HG02642 (cell line): ENCODE results near the gene GRIN2A.

Experiments
- ATAC-seq: cut with Tn5 transposase; IDR thresholded peaks from one replicate; pipeline ENCODE4 v1.9.1; 2021; ENCODE audit warnings: mild to moderate bottlenecking; ENCODE audit not compliant: unreplicated experiment, poor library complexity

GRIN2A gene

DNA sequence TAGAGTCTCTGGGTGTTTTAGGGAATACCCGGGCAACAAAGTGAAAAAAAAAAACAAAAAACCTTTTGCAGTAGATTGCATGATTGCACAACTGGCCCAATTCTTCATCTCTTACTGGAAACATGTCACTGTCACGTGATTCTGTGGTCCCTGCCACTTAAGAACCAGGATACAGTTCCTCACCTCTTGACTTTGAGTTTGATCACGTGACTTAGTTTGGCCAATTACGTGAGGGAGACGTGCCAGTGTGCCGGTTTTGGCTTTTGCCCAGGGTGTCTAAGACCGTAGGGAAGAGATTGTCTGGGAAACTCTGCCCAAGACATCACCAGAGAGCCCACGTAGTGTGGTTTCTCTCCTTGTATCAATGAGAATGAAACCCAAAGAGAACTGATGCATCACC lies 88.7 kb downstream of the GRIN2A start:
- ATAC-seq = no peak

DNA sequence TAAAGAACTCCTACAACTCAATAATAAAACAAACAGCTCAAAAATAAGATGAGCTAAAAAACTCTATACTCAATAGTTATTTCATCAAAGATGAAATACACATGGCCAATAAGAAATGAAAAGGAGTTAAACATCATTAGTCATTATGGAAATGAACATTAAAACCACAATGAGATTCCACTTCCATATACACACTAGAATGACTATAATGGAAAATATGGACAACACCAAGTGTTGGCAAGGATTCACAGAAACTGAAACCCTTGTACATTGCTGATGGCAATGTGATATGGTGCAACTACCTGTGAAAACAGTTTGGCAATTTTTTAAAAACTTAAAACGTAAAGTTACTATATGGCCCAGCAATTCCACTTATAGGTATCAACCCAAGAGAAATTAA lies 91.4 kb downstream of the GRIN2A start:
- no peak for ATAC-seq

DNA sequence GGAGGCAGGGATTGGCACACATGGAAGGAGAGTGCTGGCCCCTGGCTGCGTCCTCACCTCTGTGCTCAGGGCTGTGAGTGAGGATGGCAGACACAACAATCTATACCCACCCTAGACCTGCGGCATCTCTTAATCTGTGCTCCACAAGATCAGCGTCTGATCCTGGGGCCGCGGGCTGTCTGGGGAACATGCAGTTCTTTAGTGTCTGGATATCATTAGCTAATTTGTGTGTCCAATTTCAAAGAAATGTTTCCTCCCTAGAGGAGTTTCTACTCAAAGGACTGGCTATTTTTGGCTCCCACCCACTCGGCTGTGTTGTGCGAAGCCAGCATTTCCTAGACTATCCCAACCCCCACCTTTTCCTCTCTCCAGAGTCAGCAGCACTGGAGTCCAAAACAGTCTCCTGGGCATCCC lies 93.8 kb downstream of the GRIN2A start:
- no peak for ATAC-seq

DNA sequence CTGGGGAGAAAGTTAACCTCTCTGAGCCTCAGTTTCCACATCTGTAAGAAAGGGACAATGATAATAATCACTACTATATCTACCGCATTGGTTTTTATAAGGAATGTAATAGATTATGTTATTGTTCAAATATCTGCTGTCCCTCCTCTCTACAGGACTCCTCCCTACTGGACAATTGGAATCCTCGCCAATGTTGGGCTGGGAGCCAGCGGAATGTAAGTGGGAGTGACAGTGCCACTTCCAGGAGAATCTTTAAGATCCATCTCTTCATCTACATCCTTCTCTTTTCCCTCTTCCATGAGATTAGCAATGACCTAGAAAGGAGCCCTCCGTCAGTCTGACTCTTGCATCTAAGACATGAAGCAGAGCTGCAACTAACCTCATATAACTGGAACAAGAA lies 95.1 kb downstream of the GRIN2A start:
- no peak for ATAC-seq

DNA sequence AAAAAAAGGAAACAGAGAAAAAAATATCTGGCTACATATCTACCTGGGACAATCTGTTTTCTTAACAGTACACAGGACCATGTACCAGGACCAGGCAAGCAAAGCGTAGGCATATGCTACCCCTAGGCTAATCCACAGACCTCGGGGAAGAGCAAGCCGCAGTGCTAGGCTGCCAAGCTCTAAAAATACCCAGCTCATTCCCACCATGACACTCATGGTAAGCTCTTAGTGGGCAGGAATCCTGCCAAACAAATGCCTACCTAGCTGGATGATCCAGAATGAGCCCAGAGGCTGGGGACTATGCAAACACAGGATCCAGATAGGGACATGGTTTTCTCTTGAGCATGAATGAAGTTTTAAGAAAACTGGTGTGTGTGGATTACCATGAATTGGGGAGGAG lies 95.6 kb downstream of the GRIN2A start:
- ATAC-seq = no peak

DNA sequence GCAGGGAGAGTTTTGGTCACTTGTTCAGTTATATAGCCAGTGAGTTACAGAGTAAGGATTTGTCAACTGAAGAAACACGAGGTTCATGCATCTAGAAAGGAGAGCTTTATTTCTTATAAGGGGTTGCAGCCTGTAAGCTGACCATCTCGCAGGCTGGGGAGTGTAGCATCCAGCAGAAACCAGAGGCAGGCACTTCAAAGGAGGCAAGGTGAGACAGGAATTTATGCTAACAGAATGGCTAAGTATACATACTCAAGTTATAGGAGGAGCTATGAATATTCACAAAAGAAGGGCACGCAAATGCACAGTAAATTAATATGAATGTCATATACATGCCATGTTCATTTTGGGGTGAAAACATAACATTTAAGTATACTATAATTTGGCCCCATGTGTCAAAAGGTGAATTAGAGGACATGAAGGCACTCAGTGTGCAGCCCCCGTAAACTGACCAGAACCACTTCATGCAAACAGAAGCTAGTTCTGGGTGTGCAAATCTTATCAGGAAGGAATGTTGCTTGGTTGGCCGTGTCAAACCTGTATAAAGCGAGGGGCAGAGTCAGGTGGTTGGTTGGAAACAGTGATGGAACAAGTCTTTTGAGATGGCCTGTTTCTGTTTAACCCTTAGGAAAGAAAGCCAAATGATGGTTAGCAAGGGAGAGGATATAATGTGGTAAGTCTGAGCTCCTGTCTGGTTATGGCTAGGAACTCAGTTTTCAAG lies 97.0 kb downstream of the GRIN2A start:
- no peak for ATAC-seq

DNA sequence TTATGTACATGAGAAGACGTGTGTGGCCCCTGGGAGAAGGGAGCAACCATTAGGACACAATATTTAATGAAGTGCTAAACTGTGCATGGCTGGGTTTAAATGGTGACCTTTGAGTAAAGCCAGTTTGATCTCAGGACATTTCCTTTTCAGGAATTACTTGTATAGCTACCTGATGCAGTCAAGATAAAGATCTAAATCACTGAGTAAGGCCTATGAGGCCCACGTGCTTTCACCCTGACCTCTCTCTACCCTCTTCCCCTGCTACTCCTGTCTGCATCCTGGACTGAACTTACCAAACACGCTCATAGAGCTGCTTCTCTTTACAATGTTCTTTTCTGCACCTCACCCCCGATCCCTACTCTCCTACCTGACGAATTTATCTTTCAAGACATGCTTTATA lies 98.9 kb downstream of the GRIN2A start:
- no peak for ATAC-seq

DNA sequence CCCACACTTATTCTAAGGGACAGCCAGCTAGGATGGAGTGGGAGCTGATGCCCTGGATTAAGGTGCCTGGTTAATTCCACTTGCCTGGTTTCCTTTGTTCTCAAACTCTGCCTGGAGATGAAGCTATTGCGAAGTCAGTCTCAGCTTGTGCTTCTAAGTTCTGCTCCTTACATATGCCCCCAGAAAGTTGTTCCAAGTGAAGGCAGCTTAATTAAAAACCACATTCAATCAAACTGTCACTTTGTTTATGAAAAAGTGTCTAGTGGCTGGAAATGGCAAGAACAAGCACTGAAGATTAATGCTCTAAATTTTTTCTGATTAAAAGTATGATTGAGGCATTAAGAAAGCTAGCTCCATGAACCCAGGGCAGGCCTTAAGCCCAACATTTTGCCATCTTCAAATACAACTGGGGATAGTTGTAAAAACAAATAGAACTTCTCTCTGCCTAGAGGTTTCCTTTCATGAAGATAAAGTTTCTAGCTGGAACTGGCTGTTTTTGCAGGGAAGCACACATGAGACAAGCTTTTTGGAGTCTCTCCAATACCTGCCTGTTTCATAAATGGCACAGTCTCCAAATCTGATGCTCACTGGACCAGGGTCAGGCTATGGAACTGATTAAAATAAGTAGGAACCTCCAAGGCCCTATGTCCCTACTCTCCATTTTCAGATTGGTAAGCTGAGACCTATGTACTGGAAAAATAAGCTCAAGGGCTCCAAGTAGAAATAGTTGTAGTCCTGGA lies 100.9 kb downstream of the GRIN2A start:
- ATAC-seq = no peak

DNA sequence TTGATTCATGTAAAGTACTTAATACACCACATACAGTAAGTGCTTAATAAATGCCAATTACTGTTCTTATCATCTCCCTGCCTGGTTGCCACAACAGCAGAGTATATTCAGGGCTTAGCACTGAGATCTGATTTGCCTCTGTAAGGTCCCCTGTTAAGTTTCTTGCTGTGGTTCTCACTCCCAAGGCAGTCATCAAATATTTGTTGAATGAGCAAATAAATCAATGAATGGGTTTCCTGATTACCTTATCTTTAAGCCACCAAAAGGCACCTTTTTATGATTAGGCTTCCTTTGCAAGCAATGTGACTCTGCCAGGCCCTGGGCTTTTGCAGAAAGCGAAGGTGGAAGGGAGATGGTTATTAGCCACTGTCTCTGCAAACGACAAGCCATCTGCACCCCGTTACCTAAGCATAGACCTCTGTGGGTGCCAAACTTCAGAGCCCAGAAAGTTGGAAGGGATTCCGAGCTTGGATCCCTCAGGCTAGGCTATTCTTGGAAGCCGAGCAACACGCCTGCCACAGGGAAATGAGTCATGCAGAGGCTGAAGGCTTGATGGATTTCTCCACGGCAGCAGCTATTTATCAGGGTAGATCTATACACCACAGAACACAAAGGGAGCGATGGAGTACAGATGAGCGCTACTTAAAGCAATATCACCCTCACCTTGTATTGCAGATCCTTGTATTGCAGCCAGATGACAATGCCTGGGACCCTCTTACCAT lies 102.0 kb downstream of the GRIN2A start:
- no peak for ATAC-seq

DNA sequence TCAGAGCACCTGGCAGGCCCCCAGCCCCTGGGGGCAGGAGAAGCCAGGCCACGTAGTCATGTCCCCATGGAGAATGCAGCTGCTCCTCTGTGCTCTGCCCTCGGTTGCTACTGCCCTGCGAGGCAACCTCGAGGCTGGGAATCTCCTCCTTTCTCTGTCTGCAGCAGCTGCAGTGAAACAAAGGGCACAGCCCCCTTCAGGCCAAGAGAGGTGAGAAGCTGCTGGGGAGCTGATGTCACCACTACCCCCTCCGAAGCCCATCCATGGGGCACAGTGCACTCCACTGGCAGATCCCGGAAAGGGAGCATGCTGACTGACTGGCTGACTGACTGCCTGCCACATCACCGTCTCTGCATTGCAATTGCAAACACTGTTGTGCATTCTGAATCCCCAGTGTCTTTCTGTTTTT lies 103.7 kb downstream of the GRIN2A start:
- ATAC-seq = no peak

DNA sequence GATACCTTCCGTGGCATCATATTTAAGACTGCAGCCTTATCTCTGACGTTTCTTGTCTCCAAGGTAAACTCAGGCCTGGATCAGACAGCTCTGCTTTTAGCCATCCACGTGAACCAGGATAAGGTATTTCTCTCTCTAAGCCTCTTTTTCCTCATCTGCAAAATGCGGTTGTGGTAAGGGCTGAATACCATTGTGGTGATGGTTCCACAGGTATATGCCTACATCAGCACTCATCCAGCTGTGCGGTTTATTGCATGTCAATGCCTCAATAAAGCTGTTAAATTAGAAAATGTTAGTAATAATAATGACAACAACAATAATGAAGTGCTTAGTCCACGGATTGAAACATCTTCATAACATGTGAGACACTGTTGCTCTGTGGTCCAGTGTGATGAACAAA lies 104.4 kb downstream of the GRIN2A start:
- ATAC-seq = no peak

DNA sequence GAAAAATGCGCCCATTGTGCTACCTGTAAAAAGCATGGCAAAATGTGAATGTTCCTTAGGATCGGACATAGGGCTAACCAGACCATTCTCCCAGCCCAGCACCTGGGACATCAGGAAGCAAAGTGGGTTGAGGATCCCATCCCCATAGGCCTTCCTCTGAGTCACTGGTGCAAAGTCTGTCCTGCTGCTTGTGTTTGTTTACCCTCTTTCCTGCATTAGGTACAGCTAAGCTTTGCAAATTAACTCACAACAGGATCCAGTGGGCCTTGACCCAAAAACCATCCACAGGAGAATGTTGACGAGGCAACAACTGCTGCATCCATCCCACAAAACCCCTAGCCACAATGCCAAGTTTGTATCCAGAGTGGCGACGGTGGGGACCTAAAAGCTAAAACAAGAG lies 106.2 kb downstream of the GRIN2A start:
- no peak for ATAC-seq

DNA sequence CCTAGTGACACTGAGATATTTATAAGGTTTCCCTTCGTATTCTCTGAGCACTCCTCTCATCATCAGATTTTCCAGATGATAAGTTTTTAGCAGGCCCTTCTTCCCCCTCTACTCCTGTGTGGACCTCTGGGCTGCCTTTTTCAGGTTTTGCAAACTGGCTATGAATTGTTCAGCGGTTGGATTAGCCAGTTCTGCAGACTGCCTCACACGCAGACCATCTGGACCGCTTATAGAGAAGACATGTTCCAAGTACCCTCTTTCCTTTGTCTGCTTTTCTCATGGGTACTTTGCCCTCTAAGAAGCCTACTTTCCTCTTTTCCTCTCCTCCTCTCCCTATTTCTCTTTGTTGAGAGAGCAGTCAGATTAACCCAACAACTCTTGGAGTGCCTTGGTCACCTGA lies 111.6 kb downstream of the GRIN2A start:
- no peak for ATAC-seq

DNA sequence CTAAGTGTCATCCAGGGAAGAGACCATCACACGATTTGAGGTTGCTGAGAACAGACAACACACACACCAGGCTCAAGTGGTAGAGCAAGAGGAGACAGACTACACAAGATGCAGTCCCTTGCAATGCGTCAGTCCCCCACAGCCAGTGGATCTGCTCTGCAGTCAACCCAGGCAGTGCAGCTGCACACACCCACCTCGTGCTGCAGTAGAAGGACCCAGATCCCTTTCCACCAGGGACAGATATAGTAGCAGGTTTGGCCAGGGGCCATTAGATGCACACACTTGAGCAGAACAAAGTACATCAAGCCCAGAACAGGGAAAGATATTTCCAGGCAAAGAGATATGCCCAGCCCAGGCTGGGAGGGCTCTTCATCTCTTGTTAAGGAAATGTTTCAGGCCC lies 112.9 kb downstream of the GRIN2A start:
- no peak for ATAC-seq

DNA sequence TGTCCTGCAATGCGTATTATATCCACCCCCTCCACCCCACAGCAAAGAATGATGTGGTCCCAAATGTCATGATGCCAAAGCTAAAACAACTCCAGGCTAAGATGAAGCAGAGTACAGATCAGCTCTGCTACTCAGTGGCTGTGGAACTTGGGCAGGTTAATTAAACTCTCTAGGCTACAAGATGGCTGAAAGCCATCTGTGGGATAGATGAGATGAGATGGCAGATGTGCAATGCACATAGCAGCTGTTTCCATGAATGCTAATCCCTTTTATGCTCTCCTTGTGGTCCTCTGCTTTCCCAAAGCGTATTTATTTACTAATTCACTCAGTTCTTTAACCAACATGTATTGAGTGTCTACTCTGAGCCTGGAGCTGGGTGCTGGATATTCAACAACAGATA lies 114.4 kb downstream of the GRIN2A start:
- no peak for ATAC-seq

DNA sequence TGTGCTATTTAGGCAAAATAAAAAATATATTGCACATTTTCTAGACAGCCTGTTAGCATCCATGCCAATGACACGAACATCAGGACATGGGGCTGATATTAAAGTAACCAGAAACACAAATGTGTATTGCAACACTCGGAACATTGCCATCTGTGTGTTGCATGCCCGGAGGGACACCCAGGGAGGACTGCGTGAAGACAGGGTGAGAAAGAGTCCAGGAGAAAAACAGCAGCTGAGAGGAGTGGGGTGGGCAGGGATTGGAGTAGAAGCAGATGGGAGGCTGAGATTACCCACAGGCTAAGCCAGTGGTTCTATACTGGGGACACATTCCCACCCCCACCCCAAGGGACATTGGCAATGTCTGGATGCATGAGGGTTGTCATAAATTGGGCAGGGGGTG lies 114.8 kb downstream of the GRIN2A start:
- ATAC-seq = no peak

DNA sequence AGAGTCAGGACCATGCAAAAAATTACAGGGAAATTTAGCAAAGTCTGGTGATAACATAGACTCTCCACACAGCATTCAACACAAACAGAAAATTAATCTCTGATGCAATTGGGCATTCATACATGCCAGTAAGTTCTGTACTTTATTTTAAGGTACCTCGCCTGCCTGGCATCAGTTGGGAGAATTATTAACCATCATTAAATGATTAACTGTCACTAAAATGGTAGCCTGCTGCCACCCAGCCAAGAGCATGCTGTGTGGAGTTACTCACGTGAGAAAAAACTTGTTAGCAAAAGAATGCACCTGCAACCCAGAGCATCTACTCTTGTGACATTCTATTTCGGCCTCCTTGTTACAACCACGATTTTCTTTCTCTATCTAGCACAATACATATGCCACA lies 117.2 kb downstream of the GRIN2A start:
- ATAC-seq = no peak

DNA sequence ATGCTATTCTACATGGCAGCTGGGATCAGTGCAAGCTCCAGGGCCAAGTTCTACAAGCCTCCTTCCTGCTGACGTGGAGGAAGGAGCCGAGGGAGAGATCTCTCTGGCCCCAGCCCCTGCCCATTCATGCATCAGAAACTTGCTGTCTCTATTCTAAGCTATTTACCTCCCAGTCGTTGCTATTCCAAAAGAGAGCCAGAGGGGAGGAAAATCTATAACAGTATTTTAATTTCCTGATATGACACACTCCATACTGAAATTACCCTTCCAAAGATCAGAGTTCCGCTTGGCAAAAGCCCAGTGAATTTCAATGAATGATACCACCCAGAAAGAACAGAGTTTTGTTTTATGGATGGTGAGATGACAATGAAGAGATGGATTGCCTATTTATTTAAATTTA lies 133.4 kb downstream of the GRIN2A start:
- no peak for ATAC-seq

DNA sequence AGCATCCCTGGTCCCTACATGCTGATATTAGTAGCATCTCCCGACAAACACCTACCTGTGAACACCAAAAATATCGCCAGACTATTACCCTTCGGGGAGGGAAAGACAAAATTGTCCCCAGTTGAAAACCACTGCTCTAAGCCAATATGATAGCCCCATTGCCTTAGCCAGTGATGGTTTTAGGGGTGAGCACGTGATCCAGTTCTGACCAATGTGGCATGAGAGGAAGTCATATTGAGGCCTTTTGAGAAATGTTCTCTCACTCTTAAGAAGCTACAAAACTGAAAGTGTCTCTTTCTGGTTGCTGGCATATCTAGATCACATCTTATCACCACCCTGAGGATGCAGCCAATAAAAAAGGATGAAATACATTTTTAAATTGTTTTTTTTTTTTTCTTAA lies 136.3 kb downstream of the GRIN2A start:
- ATAC-seq = no peak

DNA sequence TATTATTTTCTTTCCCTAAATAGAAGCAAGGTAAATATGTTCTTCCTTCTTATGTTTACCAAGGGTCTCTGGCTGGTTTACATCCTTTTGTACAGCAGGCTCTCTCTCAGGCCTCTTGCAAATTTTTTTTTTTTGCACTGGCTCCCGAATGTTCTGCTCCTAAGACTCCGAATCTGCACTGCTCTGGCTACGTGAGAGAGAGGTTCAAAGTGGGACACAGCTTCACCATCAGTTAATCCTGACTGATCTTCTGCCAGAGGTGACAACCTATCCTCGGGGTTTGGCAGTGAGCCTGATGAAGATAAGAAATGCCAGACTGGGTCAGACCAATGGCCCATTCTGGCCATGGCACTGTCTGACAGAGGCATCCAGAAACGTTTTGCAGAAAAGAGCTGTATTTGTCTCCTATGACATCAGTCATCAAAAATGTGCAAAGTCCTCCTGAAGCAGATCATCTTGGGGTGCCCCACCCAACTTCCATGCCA lies 136.9 kb downstream of the GRIN2A start:
- ATAC-seq = no peak
